PC-9 (cell line): ENCODE measurements around the gene MORF4L1. TPM values are rescaled to one million over a fixed set of nuclear protein-coding genes. Genes with fewer than 3 reads are reported as not detected.
"Not testable (repeated sequence)": the region's sequence is repeated elsewhere in the genome, so short reads cannot be mapped to it uniquely, and the experiment has no call there.

Source experiments
- BruUV-seq: library from RNA; stranded (reverse); fragments of 400-500 nt; replicated peaks from 2 replicates; lab custom pipeline; 2021; lab: Mats Ljungman, UMichigan
- CTCF ChIA-PET: fragments of 300-600 bp; sonication (Branson Sonifier 250); formaldehyde crosslinking; loops from one replicate; lab custom pipeline; 2022; ENCODE audit warnings: antibody characterized with exemption; lab: Charles Lee
- POLR2A ChIA-PET: fragments of 300-600 bp; sonication (Branson Sonifier 250); formaldehyde crosslinking; loops from one replicate; lab custom pipeline; 2022; ENCODE audit warnings: antibody characterized with exemption; ENCODE audit not compliant: unreplicated experiment; lab: Charles Lee
- DNase-seq, 2 experiments: peaks; one replicate each; pipeline versions ENCODE4 v3.0.0 to v3.0.0-alpha.2; 2015 to 2022; ENCODE audit warnings: mixed read lengths in 1 of 2
- H2AFZ ChIP-seq: fragments of 200-600 bp; sonication (generic); 2 replicates; pipeline ENCODE4 v1.8.1; 2017; ENCODE audit warnings: antibody characterized with exemption
- H3F3A ChIP-seq: fragments of 200-600 bp; sonication (generic); 2 replicates; pipeline ENCODE4 v1.8.1; 2017; ENCODE audit warnings: antibody characterized with exemption, mild to moderate bottlenecking, low read depth; ENCODE audit not compliant: insufficient read depth
- H3K27ac ChIP-seq: fragments of 200-600 bp; sonication (generic); 2 replicates; pipeline ENCODE4 v1.6.1; 2016; ENCODE audit warnings: mixed run types
- H3K27me3 ChIP-seq: fragments of 200-600 bp; sonication (generic); 2 replicates; pipeline ENCODE4 v1.6.1; 2016; ENCODE audit warnings: low read depth, mixed run types; ENCODE audit not compliant: insufficient read depth
- H3K36me3 ChIP-seq: fragments of 200-600 bp; sonication (generic); 2 replicates; pipeline ENCODE4 v1.6.1; 2016; ENCODE audit warnings: low read depth, mixed run types
- H3K4me1 ChIP-seq: fragments of 200-600 bp; sonication (generic); replicated peaks from 2 replicates; pipeline ENCODE4 v1.6.1; 2016; ENCODE audit warnings: mixed run types; ENCODE audit not compliant: insufficient read depth
- H3K4me2 ChIP-seq: fragments of 200-600 bp; sonication (generic); 2 replicates; pipeline ENCODE4 v1.6.1; 2017; ENCODE audit warnings: mixed run types
- H3K4me3 ChIP-seq: fragments of 200-600 bp; sonication (generic); 2 replicates; pipeline ENCODE4 v1.6.1; 2016; ENCODE audit warnings: mixed run types
- H3K79me2 ChIP-seq: fragments of 200-600 bp; sonication (generic); 2 replicates; pipeline ENCODE4 v1.6.1; 2017; ENCODE audit warnings: low read depth, mixed run types
- H3K9me2 ChIP-seq: fragments of 200-600 bp; sonication (generic); 2 replicates; pipeline ENCODE4 v1.8.1; 2017; ENCODE audit warnings: mild to moderate bottlenecking; ENCODE audit not compliant: insufficient read depth
- H3K9me3 ChIP-seq: fragments of 200-600 bp; sonication (generic); 2 replicates; pipeline ENCODE4 v1.8.1; 2016; ENCODE audit warnings: low read depth; ENCODE audit not compliant: insufficient read depth
- H4K20me1 ChIP-seq: fragments of 200-600 bp; sonication (generic); 2 replicates; pipeline ENCODE4 v1.8.1; 2017; ENCODE audit not compliant: insufficient read depth
- CTCF ChIP-seq: fragments of 200-600 bp; sonication (generic); conservative IDR thresholded peaks from 2 replicates; pipeline ENCODE4 v1.6.1; 2017; ENCODE audit warnings: mixed run types, antibody characterized with exemption, mild to moderate bottlenecking, moderate library complexity
- EZH2 ChIP-seq: fragments of 200-600 bp; sonication (generic); IDR thresholded peaks from 2 replicates; pipeline ENCODE4 v1.8.0; 2017; ENCODE audit warnings: antibody characterized with exemption, low read depth
- intact Hi-C: fragments of 100-400 bp; cut with micrococcal nuclease; formaldehyde crosslinking; loops from one replicate; pipeline ENCODE4 v1.10.0; 2022; ENCODE audit not compliant: unreplicated experiment
- total RNA-seq: library from RNA; stranded (reverse); gene quantifications from 2 replicates; pipeline ENCODE4 v1.2.3, GENCODE V29; 2021

Gene MORF4L1
- total RNA-seq, 1 experiment from 2014 or later: 282 TPM

- POLR2A ChIA-PET: no interaction called here
- intact Hi-C loops: no loop called here
- Histone ChIP-seq H2AFZ (no peak overlapping the region), H3K36me3 (no peaks in the 10 kb centered on the region), H3K27me3 (peaks cover 15% of the 10 kb centered on the region; the same call in 1 of the 2 replicates), H3K4me3 (no peak overlapping the region), H3K9me3 (no peaks in the 10 kb centered on the region), H3K79me2 (no peaks in the 10 kb centered on the region), H3F3A (no peaks in the 10 kb centered on the region), H3K4me1 (no peaks in the 10 kb centered on the region), H3K4me2 (no peak overlapping the region), H3K9me2 (no peaks in the 10 kb centered on the region), H3K27ac (no peak overlapping the region), H4K20me1 (no peaks in the 10 kb centered on the region)
- DNase-seq: no peak
- CTCF ChIA-PET: no interaction called here
- no TSS peak for BruUV-seq
- TF ChIP-seq EZH2 (no peak), CTCF (no peak)
Measured at GRCh38 chr15:78837131-78837530, 35.6 kb upstream of the MORF4L1 start.

GRCh38 chr15:78837543-78837942 is 35.1 kb upstream of the MORF4L1 start:
- no peak for DNase-seq
- Histone ChIP-seq H3K27ac (no peak overlapping the region), H2AFZ (no peak overlapping the region), H3K9me3 (no peaks in the 10 kb centered on the region), H3K4me3 (no peak overlapping the region), H4K20me1 (no peaks in the 10 kb centered on the region), H3K4me2 (no peak overlapping the region), H3K4me1 (no peaks in the 10 kb centered on the region), H3K9me2 (no peaks in the 10 kb centered on the region), H3K27me3 (peaks cover 12% of the 10 kb centered on the region; the same call in 1 of the 2 replicates), H3K36me3 (no peaks in the 10 kb centered on the region), H3K79me2 (no peaks in the 10 kb centered on the region), H3F3A (no peaks in the 10 kb centered on the region)
- intact Hi-C loops: no loop called here
- ChIA-PET POLR2A (no interaction called here), CTCF (interaction anchor here (0.7 kb wide), 1 partner anchor 353 kb away, joined by 4 read pairs; no protein-coding TSS in a partner anchor)
- no peak for TF ChIP-seq CTCF
- no peak for TF ChIP-seq EZH2
- BruUV-seq: no TSS peak

- H3K4me2 ChIP-seq: no peak overlapping the region
- TF ChIP-seq CTCF (no peak), EZH2 (no peak)
- H3K4me3 ChIP-seq: no peak overlapping the region
- H2AFZ ChIP-seq: no peak overlapping the region
- intact Hi-C loops: no loop called here
- H3K79me2 ChIP-seq: no peaks in the 10 kb centered on the region
- POLR2A ChIA-PET: no interaction called here
- H3K9me2 ChIP-seq: no peaks in the 10 kb centered on the region
- no peaks in the 10 kb centered on the region for H3K4me1 ChIP-seq
- no TSS peak for BruUV-seq
- no peaks in the 10 kb centered on the region for H3F3A ChIP-seq
- H3K27me3 ChIP-seq: peaks cover 3% of the 10 kb centered on the region; the same call in 1 of the 2 replicates
- no peaks in the 10 kb centered on the region for H3K36me3 ChIP-seq
- H3K9me3 ChIP-seq: no peaks in the 10 kb centered on the region
- no peaks in the 10 kb centered on the region for H4K20me1 ChIP-seq
- CTCF ChIA-PET: no interaction called here
- no peak for DNase-seq
- H3K27ac ChIP-seq: no peak overlapping the region
Measured at GRCh38 chr15:78838489-78838888, 34.2 kb upstream of the MORF4L1 start.

GRCh38 chr15:78839151-78839550 is 33.5 kb upstream of the MORF4L1 start:
- H4K20me1 ChIP-seq, H3K9me3 ChIP-seq, CTCF ChIA-PET, intact Hi-C loops, H3F3A ChIP-seq, H3K4me3 ChIP-seq, DNase-seq, H2AFZ ChIP-seq, H3K4me2 ChIP-seq, H3K27me3 ChIP-seq, H3K27ac ChIP-seq, H3K4me1 ChIP-seq, H3K9me2 ChIP-seq, BruUV-seq, POLR2A ChIA-PET, H3K79me2 ChIP-seq, H3K36me3 ChIP-seq: not testable (repeated sequence)
